Measurements from ENCODE around the gene MLLT1. TPM values are rescaled to one million over a fixed set of nuclear protein-coding genes. Genes with fewer than 3 reads are reported as not detected.

MLLT1 gene
- total RNA-seq, 1 experiment from 2014 or later, result 54.9 TPM

DNA sequence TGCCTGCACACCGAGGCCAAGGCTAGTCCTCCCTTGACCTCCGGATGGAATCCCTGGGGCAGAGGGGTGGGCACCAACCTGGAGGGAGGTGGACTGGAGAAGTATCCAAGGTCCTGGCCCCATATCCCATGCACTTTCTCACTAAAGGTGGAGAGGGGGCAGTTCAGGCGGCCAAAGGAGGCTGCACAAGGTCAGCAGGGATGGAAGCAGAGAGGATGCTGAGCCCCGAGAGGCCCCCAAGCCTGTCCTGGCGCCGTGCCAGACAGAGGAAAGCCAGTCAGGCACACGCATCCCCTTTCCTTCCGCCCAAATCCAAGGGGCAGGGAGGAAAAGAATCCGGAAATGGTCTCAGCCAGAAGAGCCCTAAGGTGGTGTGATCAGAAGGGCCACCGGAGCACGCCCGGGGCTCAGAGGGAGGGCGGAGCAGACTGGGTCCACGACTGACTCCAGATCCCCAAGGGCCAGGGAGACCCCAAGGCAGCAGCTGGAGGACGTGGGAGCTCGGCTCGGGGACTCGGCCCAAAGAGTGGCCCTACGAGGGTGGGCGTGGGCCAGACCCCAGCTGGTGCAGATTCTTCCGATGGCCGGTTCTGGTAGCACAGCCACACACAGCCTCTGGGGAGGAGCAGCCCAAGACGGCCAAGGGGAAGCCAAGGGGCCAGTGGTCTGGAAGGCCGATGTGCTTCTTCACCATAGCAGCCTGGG lies 60.0 kb downstream of the MLLT1 start:
- Histone ChIP-seq H3K23ac (ENCODE audit: insufficient read length, low read depth, low read length) (no peak overlapping the region), H2BK5ac (ENCODE audit: insufficient read length, low read length) (no peak overlapping the region), H3K4ac (ENCODE audit: low read depth, low read length) (no peak overlapping the region), H3K9ac (ENCODE audit: extremely low read depth, insufficient read length, low read length) (no peak overlapping the region), H3K27me3 (ENCODE audit: insufficient read depth, low read length) (no peaks in the 10 kb centered on the region), H3T11ph (ENCODE audit: low read length) (no peak overlapping the region), H3K56ac (ENCODE audit: insufficient read length, low read depth, low read length) (no peak overlapping the region), H2BK12ac (ENCODE audit: insufficient read length, low read depth, low read length) (no peak overlapping the region), H3K27ac (ENCODE audit: insufficient read length, low read depth, low read length) (no peak overlapping the region), H3K18ac (ENCODE audit: insufficient read length, low read depth, low read length) (no peak overlapping the region), H3K14ac (ENCODE audit: insufficient read depth, low read length) (no peak overlapping the region; the same call in 1 of the 2 replicates), H3K79me2 (ENCODE audit: insufficient read depth, low read length) (no peaks in the 10 kb centered on the region), H3K4me1 (ENCODE audit: insufficient read depth, low read length) (no peaks in the 10 kb centered on the region), H2BK120ac (ENCODE audit: low read depth, low read length, poor library complexity, severe bottlenecking) (no peak overlapping the region), H4K8ac (replicated peaks; ENCODE audit: insufficient read length, low read depth, low read length) (no peak overlapping the region), H2BK20ac (ENCODE audit: low read depth, low read length, poor library complexity, severe bottlenecking) (no peak overlapping the region), H2BK15ac (ENCODE audit: low read depth, low read length) (no peak overlapping the region), H4K91ac (ENCODE audit: insufficient read length, low read depth, low read length) (no peak overlapping the region), H2AK5ac (ENCODE audit: insufficient read length, low read length) (no peak overlapping the region), H3K9me3 (ENCODE audit: control insufficient read depth, low read depth, low read length) (no peaks in the 10 kb centered on the region), H3K4me2 (ENCODE audit: insufficient read depth, insufficient read length, low read length) (no peak overlapping the region), H2AFZ (ENCODE audit: low read length) (no peak overlapping the region), H3K79me1 (ENCODE audit: insufficient read depth, low read depth, low read length, poor library complexity, severe bottlenecking) (no peaks in the 10 kb centered on the region), H3K23me2 (ENCODE audit: insufficient read length, low read depth, low read length, poor library complexity, severe bottlenecking) (no peaks in the 10 kb centered on the region), H4K5ac (ENCODE audit: insufficient read length, low read depth, low read length) (no peak overlapping the region), H4K20me1 (ENCODE audit: control insufficient read depth, insufficient read depth, insufficient read length) (no peaks in the 10 kb centered on the region)
- no peak for DNase-seq
- no CpG with 5 or more reads among the region's 24 CpGs for WGBS (ENCODE audit: extremely low coverage, insufficient read length, low lambda C conversion rate)
- TF ChIP-seq, protein P1, sequence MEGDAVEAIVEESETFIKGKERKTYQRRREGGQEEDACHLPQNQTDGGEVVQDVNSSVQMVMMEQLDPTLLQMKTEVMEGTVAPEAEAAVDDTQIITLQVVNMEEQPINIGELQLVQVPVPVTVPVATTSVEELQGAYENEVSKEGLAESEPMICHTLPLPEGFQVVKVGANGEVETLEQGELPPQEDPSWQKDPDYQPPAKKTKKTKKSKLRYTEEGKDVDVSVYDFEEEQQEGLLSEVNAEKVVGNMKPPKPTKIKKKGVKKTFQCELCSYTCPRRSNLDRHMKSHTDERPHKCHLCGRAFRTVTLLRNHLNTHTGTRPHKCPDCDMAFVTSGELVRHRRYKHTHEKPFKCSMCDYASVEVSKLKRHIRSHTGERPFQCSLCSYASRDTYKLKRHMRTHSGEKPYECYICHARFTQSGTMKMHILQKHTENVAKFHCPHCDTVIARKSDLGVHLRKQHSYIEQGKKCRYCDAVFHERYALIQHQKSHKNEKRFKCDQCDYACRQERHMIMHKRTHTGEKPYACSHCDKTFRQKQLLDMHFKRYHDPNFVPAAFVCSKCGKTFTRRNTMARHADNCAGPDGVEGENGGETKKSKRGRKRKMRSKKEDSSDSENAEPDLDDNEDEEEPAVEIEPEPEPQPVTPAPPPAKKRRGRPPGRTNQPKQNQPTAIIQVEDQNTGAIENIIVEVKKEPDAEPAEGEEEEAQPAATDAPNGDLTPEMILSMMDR (conservative IDR thresholded peaks at IDR 0.05), result no peak
- Mint-ChIP-seq H3K27ac (no peak overlapping the region), H3K27me3 (ENCODE audit: low read depth) (no peaks in the 10 kb centered on the region), H3K4me3 (no peak overlapping the region), H3K4me1 (peaks cover 2 to 14% of the 10 kb centered on the region in 2 experiments), H3K9me3 (no peaks in the 10 kb centered on the region), H3K36me3 (ENCODE audit: insufficient read depth in 1 of 3, low read depth in 3 of 3) (peaks cover 3 to 18% (median 4%) of the 10 kb centered on the region in 3 experiments; a peak in 4 of 7 replicates)
